Skeletal muscle cell (primary cell): ENCODE measurements around the gene MRPL48.
"Not testable (repeated sequence)": the region's sequence is repeated elsewhere in the genome, so short reads cannot be mapped to it uniquely, and the experiment has no call there.

ENCODE experiments used
- DNase-seq: peaks from one replicate; pipeline ENCODE4 v3.0.0-alpha.2; 2010; ENCODE audit warnings: low read depth
- H3K4me3 ChIP-seq: 2 replicates; pipeline ENCODE4 v1.5.1; 2011; ENCODE audit warnings: low read depth, mild to moderate bottlenecking, control low read depth, low read length, moderate library complexity

MRPL48 gene

DNA sequence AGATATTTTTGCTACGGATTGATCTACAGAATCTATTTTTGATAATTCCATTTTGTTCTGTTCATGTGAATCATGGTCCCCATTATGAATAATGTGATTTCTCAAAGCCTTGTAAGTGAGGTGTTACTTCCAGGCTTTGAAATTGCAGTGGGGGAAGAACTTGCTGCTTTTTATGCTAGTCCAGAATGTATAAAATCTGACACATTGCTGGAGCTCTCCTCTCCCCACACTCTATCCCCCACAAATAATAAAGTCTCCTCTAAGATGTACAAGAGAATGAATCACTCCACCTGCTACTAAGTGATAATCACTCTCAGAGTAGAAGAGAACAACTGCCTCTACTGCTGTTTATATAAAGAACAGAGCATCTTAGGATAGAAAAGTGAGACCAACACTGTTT lies 20.9 kb upstream of the MRPL48 start:
- no peak for DNase-seq
- no peak overlapping the region for H3K4me3 ChIP-seq

DNA sequence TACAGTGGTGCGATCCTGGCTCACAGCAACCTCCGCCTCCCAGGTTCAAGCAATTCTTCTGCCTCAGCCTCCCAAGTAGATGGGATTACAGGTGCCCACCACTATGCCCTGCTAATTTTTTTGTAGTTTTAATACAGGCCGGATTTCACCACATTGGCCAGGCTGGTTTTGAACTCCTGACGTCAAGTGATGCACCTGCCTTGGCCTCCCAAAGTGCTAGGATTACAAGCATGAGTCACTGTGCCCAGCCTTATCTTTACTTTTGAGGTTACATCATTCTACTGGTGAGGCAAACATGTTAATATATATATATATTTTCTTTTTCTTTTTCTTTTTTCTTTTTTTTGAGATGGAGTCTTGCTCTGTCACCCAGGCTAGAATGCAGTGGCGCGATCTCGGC lies 16.9 kb upstream of the MRPL48 start:
- not testable (repeated sequence) for DNase-seq, H3K4me3 ChIP-seq

DNA sequence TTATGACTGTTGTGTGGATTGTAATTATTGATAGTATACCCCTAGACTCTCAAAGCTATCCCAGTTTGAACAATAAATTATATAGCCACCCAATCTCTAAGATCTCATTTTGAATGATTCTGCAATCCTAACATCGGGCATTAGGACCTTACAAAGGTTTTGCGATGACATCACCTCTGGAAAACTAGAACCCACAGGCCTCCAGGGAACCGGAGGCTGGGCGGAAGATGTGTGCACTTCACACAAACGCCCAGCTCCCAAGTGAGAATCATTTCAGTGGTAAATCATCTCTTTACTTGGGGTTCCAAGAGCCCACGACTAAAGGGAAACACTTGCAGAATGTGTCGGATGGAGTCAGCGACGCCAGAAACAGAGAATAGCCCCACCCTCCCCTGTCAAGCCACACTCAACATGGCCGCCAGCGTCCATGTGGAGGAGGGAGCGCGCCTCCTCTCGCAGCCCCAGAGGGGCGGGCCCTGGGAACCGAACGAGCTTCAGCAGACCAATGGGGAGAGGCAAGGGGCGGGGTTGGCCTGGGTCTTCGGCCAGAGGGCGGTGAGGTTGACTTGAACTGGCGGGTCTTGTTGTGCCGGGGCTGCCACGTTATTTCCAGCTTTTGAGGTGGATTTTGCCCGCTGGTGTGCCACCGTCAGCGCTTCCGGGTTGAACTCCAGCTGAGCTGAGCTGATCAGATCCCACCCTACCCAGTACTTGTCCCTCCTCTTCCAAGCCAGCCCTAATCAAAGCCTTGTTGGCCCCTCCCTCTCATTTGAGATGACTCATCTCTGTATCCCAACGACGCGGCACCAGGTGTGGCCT lies 8.4 kb upstream of the MRPL48 start:
- DNase-seq: peak; percentile 96
- peak overlapping the region; percentile 49 for H3K4me3 ChIP-seq

DNA sequence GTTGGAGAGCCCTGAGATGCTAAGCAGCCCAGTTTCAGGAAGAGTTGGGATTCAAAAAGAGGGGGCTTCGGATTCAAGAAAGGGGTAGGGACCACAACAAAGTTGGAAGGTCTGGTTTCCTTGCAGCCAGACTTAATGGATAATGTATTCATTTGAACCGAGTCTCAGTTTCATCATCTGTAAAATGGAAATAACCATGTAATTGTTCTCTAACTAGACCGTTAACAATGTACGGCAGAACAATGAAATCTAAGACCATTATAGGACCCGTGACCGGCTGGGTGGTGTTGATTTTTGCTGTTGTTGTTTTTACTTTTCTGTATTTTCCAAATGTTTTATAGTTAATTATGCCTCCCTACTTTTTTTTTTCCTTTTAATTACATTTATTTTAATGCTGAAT lies 6.4 kb upstream of the MRPL48 start:
- no peak overlapping the region for H3K4me3 ChIP-seq
- no peak for DNase-seq

DNA sequence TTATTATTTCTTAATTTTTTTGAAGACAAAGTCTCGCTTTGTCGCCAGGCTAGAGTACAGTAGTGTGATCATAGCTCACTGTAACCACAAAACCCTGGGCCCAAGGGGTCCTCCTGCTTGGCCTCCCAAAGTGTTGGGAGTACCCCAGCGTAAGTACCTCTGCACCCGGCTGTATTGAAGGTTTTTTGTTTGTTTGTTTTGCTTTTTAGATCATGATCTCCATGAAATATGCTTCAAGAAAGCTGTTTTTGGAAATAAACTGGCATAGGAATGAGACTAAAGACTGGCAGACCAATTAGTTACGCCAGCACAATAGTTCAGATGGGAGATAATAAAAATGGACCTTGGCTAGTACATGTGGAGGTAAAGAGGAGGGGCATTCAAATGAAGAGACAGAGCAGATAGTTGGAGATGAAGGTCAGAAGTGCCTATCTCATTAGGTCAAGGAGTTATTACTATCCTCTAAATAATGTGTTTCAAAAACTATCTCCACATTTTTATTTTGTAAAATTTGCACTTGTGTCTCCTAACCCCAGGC lies 4.1 kb upstream of the MRPL48 start:
- H3K4me3 ChIP-seq: no peak overlapping the region
- no peak for DNase-seq

DNA sequence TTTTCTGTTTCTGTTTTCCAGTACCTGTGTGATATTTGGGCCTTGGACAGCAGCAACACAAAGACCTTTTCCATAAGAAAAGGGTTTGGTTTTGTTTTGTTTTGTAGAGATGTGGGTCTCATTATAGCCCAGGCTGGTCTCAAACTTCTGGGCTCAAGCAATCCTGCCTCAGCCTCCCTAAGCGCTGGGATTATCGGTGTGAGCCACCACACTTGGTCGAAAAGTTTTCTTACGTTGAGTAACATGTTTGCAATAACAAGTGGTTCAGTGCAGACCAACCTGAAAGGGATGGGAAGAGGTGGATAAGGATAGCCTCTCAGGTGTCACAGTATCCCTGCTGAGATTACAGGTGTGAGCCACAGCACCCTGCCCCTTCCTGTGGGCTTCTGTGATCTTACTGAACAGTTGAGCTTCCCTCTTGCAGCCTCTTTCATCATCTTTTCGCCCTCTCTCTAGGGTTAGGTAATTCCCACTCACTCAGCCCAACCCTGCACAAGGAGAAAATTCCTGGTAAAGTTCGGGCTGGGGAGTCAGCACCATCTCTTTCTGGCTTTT lies 3.5 kb upstream of the MRPL48 start:
- DNase-seq: no peak

DNA sequence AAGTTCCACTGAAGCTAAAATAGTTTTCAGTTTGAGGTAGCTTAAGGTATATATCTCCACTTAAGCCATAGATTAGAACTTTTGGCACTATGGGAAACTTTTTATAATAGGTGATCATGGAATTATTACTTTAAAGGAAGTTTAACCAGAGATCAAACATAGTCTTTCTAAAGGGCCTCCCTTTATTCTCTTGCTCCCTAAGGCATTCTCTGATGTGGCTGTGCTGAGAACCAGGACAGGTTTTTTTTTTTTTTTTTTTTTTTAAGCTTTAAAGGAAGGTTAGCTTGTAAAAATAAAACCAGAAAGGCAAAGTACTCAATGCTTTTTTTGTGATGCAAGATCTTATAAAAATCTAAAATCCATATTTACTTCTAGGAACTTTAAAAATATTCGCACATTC lies 2.9 kb upstream of the MRPL48 start:
- DNase-seq: no peak
- no peak overlapping the region for H3K4me3 ChIP-seq

More for the DNA sequence above, 3.5 kb upstream of the MRPL48 start:
- H3K4me3 ChIP-seq: no peak overlapping the region

DNA sequence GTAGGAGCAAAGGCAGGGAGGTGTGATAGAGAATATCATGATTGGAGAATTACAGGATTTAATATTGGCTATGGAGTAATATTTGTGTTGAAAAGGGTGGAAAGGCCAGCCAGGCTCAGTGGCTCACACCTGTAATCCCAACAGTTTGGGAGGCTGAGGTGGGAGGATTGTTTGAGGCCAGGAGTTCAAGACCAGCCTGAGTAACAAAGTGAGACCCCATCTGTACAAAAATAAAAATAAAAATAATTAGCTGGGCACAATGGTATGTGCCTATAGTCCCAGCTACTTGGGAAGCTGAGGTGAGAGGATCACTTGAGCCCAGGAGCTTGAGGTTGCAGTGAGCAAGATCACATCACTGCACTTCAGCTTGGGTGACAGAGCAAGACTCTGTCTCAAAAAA lies 2.2 kb upstream of the MRPL48 start:
- H3K4me3 ChIP-seq, DNase-seq: not testable (repeated sequence)

DNA sequence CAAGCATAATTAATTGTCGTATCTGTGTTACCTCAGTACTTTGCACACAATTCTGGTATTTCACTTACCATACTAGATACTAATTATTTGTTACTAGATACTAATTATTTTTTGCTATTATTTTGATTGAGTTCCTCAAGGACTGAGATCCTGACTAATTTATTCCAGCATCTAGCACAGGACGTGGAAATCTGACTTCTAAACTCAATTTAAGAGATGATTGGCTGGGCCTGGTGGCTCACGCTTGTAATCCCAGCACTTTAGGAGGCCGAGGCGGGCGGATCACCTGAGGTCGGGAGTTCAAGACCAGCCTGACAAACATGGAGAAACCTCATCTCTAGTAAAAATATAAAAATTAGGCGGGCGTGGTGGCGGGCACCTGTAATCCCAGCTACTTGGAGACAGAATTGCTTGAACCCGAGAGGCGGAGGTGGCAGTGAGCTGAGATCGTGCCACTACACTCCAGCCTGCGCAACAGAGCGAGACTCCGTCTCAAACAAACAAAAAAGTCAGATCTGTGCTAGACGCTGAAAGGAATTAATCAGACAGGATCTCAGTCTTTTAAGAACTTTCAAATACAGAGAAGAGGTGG lies 527 bp upstream of the MRPL48 start:
- no peak for DNase-seq
- peak overlapping the region; percentile 72 for H3K4me3 ChIP-seq

DNA sequence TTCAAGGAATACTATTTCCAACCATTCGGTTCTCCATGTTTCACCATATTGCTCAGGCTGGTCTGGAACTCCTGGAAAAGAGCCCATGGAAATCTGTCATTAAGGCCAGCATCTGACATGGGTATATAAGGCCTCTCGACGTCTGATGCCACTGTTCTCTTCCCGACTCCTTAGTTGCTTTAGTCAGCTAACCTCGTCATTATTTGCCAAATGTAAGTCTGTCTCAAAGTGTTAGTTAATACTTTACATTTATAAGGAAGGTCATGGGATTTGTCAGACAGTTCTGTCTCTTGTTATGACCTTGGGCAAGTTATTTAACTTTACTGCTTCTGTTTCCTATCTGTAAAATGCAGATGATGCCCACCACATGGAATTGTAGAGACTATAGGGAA lies 1.6 kb downstream of the MRPL48 start:
- H3K4me3 ChIP-seq: no peak overlapping the region
- DNase-seq: no peak

DNA sequence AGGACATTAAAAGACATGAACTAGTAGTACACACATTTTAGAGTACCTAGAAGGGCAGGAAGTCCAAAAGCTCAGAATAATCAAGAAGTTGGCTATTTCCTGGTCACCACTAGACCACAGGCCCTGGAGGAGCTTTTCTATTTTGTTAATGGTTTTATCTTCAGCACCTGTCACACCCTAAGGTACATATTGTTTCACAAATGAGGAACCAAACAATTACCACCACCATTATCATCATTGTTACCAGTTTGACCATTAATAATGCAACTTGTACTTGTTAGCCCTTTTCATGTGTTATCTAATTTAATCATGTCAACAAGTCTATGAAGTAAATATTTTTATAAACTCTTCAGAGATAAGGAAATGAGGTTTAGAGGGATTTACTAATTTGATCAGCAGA lies 4.9 kb downstream of the MRPL48 start:
- H3K4me3 ChIP-seq: no peak overlapping the region
- no peak for DNase-seq

DNA sequence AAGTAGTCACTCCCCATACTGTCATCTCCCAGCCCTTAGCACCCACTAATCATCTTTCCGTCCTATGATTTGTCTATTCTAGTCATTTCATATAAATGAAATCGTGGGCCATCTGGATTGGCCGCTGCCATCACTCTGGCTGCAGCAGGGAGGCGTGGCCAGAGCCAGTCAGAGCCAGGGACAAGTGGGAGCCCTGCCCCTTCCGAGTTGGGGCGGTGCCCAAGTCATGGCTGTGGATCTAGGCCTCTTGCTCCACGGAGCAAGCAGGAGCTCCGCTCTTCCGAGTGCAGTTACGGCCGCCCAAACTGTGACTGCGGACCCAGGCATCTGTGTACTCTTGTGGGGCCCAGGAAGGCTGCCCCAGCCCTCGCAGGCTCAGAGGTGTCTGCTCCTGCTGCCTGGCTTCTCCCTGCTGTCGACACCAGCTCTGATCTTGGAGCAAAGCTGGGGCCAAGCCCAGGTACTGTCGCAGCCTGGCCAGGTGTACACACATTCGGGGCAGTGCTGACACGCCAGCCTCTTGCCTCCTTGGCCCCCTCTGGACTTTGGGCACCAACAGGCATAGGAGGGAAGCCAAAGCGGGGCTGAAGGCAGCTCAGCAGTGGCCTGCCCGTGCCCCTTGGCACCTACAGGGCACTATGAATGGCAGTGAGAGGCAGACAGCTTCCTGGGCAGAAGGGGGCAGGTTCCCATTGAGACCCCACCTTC lies 8.4 kb downstream of the MRPL48 start:
- DNase-seq: no peak
- H3K4me3 ChIP-seq: no peak overlapping the region

DNA sequence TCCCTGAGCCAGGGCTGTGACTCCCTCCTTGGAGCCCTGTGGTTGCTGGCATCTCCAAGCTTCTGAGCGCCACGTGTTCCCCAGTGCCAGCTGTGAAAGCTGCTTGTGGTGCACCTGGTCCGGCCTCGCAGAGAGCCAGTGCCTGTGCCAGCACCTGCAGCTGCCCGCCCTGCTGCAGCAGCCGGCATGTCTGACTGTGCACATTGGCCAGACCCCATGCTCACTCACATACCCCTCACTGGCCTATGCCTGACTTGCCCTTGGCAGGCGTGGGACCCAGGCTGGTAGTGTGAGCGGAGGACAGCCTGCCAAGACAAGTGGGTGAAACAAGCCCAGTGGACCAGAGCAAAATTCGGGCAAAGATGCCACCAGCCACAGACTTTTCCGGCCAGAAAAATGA lies 9.8 kb downstream of the MRPL48 start:
- DNase-seq: no peak
- no peak overlapping the region for H3K4me3 ChIP-seq

DNA sequence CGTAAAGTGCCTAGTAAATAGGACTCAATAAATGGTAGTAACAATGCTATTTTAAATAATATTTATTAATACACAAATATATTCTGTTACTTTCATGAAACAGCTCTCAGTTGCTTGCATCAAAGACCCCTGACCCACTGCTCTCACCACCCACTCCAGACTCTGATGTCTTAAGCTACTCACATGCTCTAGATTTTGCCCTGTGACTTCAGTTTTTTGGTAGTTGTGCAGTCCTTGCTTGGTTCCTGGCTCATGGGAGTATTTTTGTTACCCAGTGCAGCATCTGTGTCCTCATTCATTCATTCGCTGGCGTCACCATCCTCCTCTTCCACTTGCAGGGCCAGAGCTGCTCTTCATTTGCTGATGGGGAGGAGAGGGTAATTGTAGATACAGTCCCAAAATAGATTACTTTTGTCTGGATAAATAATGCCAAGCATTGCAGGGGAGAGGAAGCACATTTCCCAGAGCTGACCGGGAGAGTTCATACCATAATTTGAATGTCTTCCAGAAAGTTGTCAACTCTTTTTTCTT lies 12.7 kb downstream of the MRPL48 start:
- DNase-seq: no peak
- no peak overlapping the region for H3K4me3 ChIP-seq

DNA sequence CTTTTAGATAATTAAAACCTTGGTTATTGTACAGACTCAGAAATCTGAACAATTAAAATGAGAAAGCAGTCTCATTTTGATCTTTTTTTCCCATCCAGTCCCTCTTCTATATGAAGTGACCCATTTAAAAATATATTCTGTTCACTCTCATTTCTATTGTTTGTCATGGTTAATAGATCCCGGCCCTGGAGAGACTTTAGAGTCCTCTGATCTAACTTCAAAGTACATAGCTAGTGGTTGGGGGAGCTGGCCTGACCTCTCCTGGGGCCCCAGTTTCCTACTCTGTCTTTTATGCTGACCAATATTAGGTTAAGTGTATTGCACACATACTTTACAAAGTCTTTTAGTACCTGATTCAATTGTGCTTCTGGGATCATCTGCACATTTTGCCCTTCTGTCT lies 13.5 kb downstream of the MRPL48 start:
- H3K4me3 ChIP-seq: no peak overlapping the region
- no peak for DNase-seq

DNA sequence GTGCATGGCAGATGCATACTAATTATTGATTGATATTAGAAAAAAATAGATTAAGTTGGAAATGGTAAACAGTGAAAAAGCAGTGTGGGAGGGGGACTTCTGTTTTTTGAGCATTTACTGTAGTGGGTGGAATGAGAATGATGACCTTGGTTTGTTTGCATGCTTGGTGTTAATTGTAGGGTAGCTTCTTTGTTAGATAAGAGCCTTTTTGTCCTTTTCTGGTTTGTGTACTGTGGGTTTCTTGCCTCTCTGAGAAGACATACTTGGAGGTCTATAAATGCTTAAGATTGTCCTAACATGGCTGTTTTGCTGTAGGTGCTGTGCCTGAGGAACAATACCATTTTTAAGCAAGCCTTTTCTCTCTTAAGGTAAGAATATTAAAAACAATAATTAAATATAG lies 17.0 kb downstream of the MRPL48 start:
- no peak for DNase-seq
- no peak overlapping the region for H3K4me3 ChIP-seq

DNA sequence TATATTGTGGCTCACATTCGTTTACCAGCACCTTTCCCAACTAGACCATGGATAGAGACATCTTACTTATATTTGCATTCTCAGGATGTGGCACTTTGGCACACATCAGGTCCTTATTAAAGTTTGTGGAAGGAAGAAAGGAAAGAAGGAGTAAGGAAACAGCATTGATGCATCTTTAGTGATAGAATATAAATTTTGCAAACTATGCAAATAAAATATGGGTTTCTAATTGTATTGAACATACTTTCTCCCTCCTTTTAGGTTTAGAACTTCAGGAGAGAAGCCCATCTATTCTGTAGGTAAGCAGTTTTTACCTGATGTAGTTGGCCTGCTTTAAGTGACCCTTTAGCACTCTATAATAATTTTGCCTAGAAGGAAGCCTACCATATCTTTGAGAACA lies 20.4 kb downstream of the MRPL48 start:
- H3K4me3 ChIP-seq: no peak overlapping the region
- DNase-seq: no peak

DNA sequence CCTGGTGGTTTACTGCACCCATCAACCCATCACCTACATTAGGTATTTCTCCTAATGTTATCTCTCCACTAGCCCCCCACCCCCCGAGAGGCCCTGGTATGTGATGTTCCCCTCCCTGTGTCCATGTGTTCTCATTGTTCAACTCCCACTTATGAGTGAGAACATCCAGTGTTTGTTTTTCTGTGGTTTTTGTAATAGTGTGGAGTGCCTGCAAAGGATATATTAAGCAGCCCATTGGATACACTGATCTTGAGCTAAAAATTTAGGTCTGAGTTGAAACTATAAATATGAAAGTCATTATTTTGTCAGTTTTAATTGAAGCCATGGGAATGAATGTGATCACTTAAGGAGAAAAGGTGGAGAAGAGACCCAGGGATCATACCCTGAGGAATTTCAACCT lies 23.0 kb downstream of the MRPL48 start:
- no peak overlapping the region for H3K4me3 ChIP-seq
- DNase-seq: no peak

DNA sequence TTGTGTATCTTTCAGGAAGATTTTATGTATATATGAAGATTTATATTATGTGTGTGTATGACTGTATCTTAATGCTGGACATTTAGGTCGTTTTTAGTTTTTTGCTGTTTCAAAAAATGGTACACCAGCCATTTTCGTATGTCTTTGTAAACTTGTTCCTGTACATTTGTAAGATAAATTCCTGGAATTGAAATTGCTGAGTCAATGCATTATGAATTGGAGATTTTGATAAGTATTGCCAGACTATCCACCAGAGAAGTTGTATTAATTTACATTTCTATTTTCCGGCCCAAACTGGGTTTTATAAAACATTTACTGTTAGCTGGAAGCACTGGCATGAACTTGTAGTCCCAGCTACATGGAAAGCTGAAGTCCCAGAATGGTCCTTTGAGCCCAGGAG lies 24.6 kb downstream of the MRPL48 start:
- DNase-seq: no peak
- H3K4me3 ChIP-seq: no peak overlapping the region

DNA sequence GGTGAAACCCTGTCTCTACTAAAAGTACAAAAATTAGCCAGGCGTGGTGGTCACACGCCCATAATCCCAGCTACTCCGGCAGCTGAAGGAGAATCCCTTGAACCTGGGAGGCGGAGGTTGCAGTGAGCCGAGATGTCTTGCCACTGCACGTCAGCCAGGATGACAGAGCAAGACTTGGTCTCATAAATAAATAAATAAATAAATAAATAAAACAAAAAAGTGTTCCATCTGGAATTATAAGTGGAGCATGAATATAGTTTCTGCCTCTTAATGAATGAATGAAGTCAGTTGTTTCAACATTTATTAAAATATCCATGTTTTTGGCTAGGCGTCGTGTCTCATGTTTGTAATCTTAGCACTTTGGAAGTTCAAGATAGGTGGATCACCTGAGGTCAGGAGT lies 27.1 kb downstream of the MRPL48 start:
- no peak overlapping the region for H3K4me3 ChIP-seq
- DNase-seq: no peak
